GM18861 (cell line): ENCODE data around the gene IL6R.
"Not testable (repeated sequence)": the region's sequence is repeated elsewhere in the genome, so short reads cannot be mapped to it uniquely, and the experiment has no call there.

ENCODE experiments used
- ATAC-seq: cut with Tn5 transposase; IDR thresholded peaks from one replicate; pipeline ENCODE4 v1.9.1; 2021; ENCODE audit not compliant: unreplicated experiment

Gene IL6R

GRCh38 chr1:154479764-154480421 lies 74.8 kb downstream of the IL6R start:
- no peak for ATAC-seq

GRCh38 chr1:154481053-154481452 lies 75.9 kb downstream of the IL6R start:
- ATAC-seq: no peak

- ATAC-seq: no peak
These were observed 79.0 kb downstream of the IL6R start for GRCh38 chr1:154483941-154484803.

GRCh38 chr1:154485106-154485505 lies 80.0 kb downstream of the IL6R start:
- no peak for ATAC-seq

- ATAC-seq: no peak
These were observed 80.9 kb downstream of the IL6R start for GRCh38 chr1:154485910-154486496.

- not testable (repeated sequence) for ATAC-seq
These were observed 81.6 kb downstream of the IL6R start for GRCh38 chr1:154486756-154487155.

GRCh38 chr1:154488922-154489321 lies 83.8 kb downstream of the IL6R start:
- no peak for ATAC-seq

GRCh38 chr1:154489695-154490274 lies 84.6 kb downstream of the IL6R start:
- ATAC-seq: no peak

- no peak for ATAC-seq
These were observed 85.2 kb downstream of the IL6R start for GRCh38 chr1:154490317-154490716.

GRCh38 chr1:154492115-154492514 lies 87.0 kb downstream of the IL6R start:
- no peak for ATAC-seq

- no peak for ATAC-seq
These were observed 88.1 kb downstream of the IL6R start for GRCh38 chr1:154493276-154493675.

- ATAC-seq: no peak
These were observed 90.5 kb downstream of the IL6R start for GRCh38 chr1:154495496-154496273.

GRCh38 chr1:154496383-154496782 lies 91.2 kb downstream of the IL6R start:
- no peak for ATAC-seq

GRCh38 chr1:154497026-154497806 lies 92.1 kb downstream of the IL6R start:
- no peak for ATAC-seq

GRCh38 chr1:154499446-154499845 lies 94.3 kb downstream of the IL6R start:
- no peak for ATAC-seq

- no peak for ATAC-seq
These were observed 95.4 kb downstream of the IL6R start for GRCh38 chr1:154500533-154500932.

- no peak for ATAC-seq
These were observed 96.4 kb downstream of the IL6R start for GRCh38 chr1:154501423-154502065.

- ATAC-seq: no peak
These were observed 97.1 kb downstream of the IL6R start, which contains the start of the genes SHE and TDRD10 for GRCh38 chr1:154502066-154502743. Gene SHE, minus strand, starts transcription at chr1:154502412. Its CDS starts 386 bp downstream, at chr1:154502026. Gene TDRD10, plus strand, starts transcription at chr1:154502219. Its CDS starts 4,685 bp downstream, at chr1:154506904.

- ATAC-seq: no peak
These were observed 97.6 kb downstream of the IL6R start for GRCh38 chr1:154502744-154503115.
